ENCODE data around the gene TM2D1. TPM values are rescaled to one million over a fixed set of nuclear protein-coding genes. Genes with fewer than 3 reads are reported as not detected.
"Not testable (repeated sequence)": the region's sequence is repeated elsewhere in the genome, so short reads cannot be mapped to it uniquely, and the experiment has no call there.

TM2D1 gene
- total RNA-seq, 1 donor from 2014 or later: 71.4 TPM

DNA sequence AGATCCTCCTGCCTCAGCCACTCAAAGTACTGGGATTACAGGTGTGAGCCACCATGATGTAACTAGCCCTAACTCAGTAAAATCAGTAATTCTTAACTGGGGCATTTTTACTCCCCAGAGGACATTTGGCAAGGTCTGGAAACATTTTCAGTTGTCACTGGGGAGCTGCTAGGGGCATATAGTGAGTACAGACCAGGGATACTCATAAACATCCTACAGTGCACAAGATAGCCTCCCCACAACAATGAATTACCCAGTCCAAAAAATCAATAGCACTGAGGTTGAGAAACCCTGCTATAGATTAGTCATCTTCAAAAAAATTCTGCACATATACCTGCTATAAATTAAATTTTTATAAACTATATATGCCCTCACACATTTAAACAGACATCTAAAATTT lies 13.0 kb downstream of the TM2D1 start:
- Histone ChIP-seq H3K27me3 (no peaks in the 10 kb centered on the region), H3K79me2 (ENCODE audit: low read depth) (peaks cover 6% of the 10 kb centered on the region), H3K36me3 (peaks cover 3% of the 10 kb centered on the region), H3K9me3 (ENCODE audit: low read depth) (no peaks in the 10 kb centered on the region), H4K20me1 (ENCODE audit: low read depth) (peaks cover 4% of the 10 kb centered on the region), H3K27ac (no peak overlapping the region), H2AFZ (replicated peaks) (no peak overlapping the region), H3F3A (ENCODE audit: low read depth) (no peaks in the 10 kb centered on the region), H3K4me3 (no peak overlapping the region), H3K4me2 (no peak overlapping the region), H3K9ac (no peak overlapping the region), H3K4me1 (no peaks in the 10 kb centered on the region)
- no peaks in the 10 kb centered on the region for H3K9me3 Mint-ChIP-seq
- TF ChIP-seq EZH2phosphoT487 (IDR thresholded peaks at IDR 0.05) (no peak), EZH2 (IDR thresholded peaks at IDR 0.05) (no peak)
- TF ChIP-seq, protein P1, sequence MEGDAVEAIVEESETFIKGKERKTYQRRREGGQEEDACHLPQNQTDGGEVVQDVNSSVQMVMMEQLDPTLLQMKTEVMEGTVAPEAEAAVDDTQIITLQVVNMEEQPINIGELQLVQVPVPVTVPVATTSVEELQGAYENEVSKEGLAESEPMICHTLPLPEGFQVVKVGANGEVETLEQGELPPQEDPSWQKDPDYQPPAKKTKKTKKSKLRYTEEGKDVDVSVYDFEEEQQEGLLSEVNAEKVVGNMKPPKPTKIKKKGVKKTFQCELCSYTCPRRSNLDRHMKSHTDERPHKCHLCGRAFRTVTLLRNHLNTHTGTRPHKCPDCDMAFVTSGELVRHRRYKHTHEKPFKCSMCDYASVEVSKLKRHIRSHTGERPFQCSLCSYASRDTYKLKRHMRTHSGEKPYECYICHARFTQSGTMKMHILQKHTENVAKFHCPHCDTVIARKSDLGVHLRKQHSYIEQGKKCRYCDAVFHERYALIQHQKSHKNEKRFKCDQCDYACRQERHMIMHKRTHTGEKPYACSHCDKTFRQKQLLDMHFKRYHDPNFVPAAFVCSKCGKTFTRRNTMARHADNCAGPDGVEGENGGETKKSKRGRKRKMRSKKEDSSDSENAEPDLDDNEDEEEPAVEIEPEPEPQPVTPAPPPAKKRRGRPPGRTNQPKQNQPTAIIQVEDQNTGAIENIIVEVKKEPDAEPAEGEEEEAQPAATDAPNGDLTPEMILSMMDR (IDR thresholded peaks at IDR 0.05): no peak
- peaks cover 24% of the 10 kb centered on the region for H3K36me3 Mint-ChIP-seq
- DNase-seq (ENCODE audit: low spot score): no peak
- H3K27me3 Mint-ChIP-seq (ENCODE audit: insufficient read depth, low read depth): no peaks in the 10 kb centered on the region
- H3K27ac Mint-ChIP-seq: no peak overlapping the region
- H3K4me1 Mint-ChIP-seq: peaks cover 4% of the 10 kb centered on the region
- no peak overlapping the region for H3K4me3 Mint-ChIP-seq

DNA sequence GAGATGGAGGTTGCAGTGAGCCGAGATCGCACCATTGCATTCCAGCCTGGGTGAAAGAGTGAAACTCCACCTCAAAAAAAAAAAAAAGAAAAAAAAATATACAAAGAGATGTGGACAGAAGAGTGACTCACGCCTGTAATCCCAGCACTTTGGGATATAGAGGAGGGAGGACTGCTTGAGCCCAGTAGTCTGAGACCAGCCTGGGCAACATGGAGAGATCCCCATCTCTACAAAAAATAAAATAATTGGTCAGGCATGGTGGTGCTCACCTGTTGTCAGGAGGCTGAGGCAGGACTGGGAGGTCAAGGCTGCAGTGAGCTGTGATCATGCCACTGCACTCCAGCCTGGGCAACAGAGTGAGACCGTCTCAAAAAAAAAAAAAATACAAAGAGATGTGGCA lies 13.7 kb downstream of the TM2D1 start:
- H3K9me3 Mint-ChIP-seq; H3K4me3 Mint-ChIP-seq; H2AFZ ChIP-seq (replicated peaks); H3K27ac Mint-ChIP-seq; H3K27me3 Mint-ChIP-seq (ENCODE audit: insufficient read depth, low read depth); H3K27me3 ChIP-seq; DNase-seq (ENCODE audit: low spot score); H3K4me1 Mint-ChIP-seq; H4K20me1 ChIP-seq (ENCODE audit: low read depth); H3K4me1 ChIP-seq; H3K79me2 ChIP-seq (ENCODE audit: low read depth); H3K4me2 ChIP-seq; H3K27ac ChIP-seq; H3F3A ChIP-seq (ENCODE audit: low read depth); H3K9ac ChIP-seq; H3K4me3 ChIP-seq; H3K9me3 ChIP-seq (ENCODE audit: low read depth); H3K36me3 ChIP-seq: not testable (repeated sequence)
- peaks cover 21% of the 10 kb centered on the region for H3K36me3 Mint-ChIP-seq

DNA sequence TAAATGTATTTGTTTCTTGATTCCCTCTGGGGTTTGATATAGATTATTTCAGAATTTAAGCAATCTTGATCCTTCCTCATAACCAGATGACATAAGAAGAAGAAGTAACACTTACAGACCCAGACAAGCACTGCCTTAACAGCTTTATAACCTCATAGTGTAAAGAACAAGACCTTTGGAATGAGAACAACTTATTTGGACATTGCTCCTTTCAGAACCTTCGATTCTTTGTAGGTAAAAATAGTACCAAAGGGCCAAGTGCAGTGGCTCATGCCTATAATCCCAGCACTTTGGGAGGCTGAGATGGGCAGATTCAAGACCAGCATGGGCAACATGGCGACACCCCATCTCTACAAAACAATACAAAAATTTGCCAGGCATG lies 15.0 kb downstream of the TM2D1 start:
- DNase-seq (ENCODE audit: low spot score): no peak
- no peak overlapping the region for H3K4me3 ChIP-seq
- Mint-ChIP-seq H3K4me3 (no peak overlapping the region), H3K27ac (no peak overlapping the region), H3K4me1 (peaks cover 4% of the 10 kb centered on the region), H3K36me3 (peaks cover 20% of the 10 kb centered on the region), H3K27me3 (ENCODE audit: insufficient read depth, low read depth) (no peaks in the 10 kb centered on the region), H3K9me3 (no peaks in the 10 kb centered on the region)
- H3K9me3 ChIP-seq (ENCODE audit: low read depth): no peaks in the 10 kb centered on the region
- no peaks in the 10 kb centered on the region for H3K4me1 ChIP-seq
- no peak overlapping the region for H2AFZ ChIP-seq (replicated peaks)
- no peaks in the 10 kb centered on the region for H3F3A ChIP-seq (ENCODE audit: low read depth)
- no peak for TF ChIP-seq EZH2 (IDR thresholded peaks at IDR 0.05)
- TF ChIP-seq, protein P1 (IDR thresholded peaks at IDR 0.05): no peak
- no peak for TF ChIP-seq EZH2phosphoT487 (IDR thresholded peaks at IDR 0.05)
- no peaks in the 10 kb centered on the region for H3K27me3 ChIP-seq
- no peak overlapping the region for H3K27ac ChIP-seq
- H3K79me2 ChIP-seq (ENCODE audit: low read depth): no peaks in the 10 kb centered on the region
- no peak overlapping the region for H3K4me2 ChIP-seq
- no peak overlapping the region for H3K9ac ChIP-seq
- no peaks in the 10 kb centered on the region for H4K20me1 ChIP-seq (ENCODE audit: low read depth)
- no peaks in the 10 kb centered on the region for H3K36me3 ChIP-seq

DNA sequence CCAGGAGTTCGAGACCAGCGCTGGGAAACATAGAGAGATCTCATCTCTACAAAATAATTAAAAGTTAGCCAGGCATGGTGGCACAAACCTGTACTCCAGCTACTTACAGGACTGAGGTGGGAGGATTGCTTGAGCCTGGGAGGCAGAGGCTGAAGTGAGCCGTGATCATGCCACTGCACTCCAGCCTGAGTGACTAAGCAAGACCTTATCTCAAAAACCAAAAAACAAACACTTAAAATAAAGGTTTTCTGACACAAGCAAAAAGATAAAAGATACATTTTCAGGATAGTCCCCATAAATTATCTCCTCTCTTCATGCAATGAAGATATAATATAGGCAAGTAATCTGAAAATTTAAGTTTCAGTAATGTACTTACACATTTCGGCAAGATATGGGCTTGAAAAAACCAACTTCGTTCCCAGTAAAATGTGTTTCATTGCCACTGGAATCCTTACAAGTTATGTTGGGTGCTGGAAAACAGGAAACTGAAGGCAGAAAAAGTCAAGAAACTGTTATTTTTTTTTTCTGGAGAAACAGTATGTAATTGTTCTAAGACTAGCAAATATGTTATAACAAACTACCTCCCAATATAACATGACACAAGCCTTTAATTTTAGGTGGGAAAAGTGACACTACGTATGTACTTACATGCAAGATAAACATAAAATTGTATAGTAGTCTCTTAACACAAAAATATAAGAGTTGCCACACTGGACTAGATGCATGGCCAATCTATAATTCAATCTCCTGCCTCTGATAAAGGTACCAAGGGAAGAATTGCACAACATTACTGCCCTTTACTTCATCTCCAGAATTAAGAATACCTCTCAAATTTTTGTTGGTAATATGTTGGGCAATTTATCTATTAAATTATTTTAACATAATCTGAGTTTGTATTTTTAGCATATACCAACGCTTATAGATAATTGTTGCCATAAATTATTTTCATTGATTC lies 15.7 kb downstream of the TM2D1 start:
- H3K27me3 Mint-ChIP-seq (ENCODE audit: insufficient read depth, low read depth): no peaks in the 10 kb centered on the region
- no peak for DNase-seq (ENCODE audit: low spot score)
- Histone ChIP-seq H2AFZ (replicated peaks) (no peak overlapping the region), H3K27me3 (no peaks in the 10 kb centered on the region), H4K20me1 (ENCODE audit: low read depth) (no peaks in the 10 kb centered on the region), H3K27ac (no peak overlapping the region), H3K9me3 (ENCODE audit: low read depth) (no peaks in the 10 kb centered on the region), H3F3A (ENCODE audit: low read depth) (no peaks in the 10 kb centered on the region), H3K79me2 (ENCODE audit: low read depth) (no peaks in the 10 kb centered on the region), H3K9ac (no peak overlapping the region), H3K4me2 (no peak overlapping the region), H3K4me3 (no peak overlapping the region), H3K36me3 (no peaks in the 10 kb centered on the region), H3K4me1 (no peaks in the 10 kb centered on the region)
- TF ChIP-seq EZH2phosphoT487 (IDR thresholded peaks at IDR 0.05) (no peak), EZH2 (IDR thresholded peaks at IDR 0.05) (no peak)
- TF ChIP-seq, protein P1 (IDR thresholded peaks at IDR 0.05): no peak
- peaks cover 17% of the 10 kb centered on the region for H3K36me3 Mint-ChIP-seq
- no peak overlapping the region for H3K27ac Mint-ChIP-seq
- H3K4me3 Mint-ChIP-seq: no peak overlapping the region
- H3K9me3 Mint-ChIP-seq: no peaks in the 10 kb centered on the region
- H3K4me1 Mint-ChIP-seq: peaks cover 4% of the 10 kb centered on the region

All from neural progenitor cell (in vitro differentiated cells).